ENCODE measurements around the gene ARHGAP10.

Gene ARHGAP10

GRCh38 chr4:148109216-148109615, 377.3 kb downstream of the ARHGAP10 start:
- Mint-ChIP-seq H3K9me3 (peaks cover 4% of the 10 kb centered on the region), H3K36me3 (ENCODE audit: low read depth) (no peaks in the 10 kb centered on the region), H3K4me1 (ENCODE audit: low read depth) (no peaks in the 10 kb centered on the region)

GRCh38 chr4:148110169-148110568, 378.3 kb downstream of the ARHGAP10 start:
- Mint-ChIP-seq H3K36me3 (ENCODE audit: low read depth) (no peaks in the 10 kb centered on the region), H3K9me3 (peaks cover 4% of the 10 kb centered on the region), H3K4me1 (ENCODE audit: low read depth) (no peaks in the 10 kb centered on the region), H3K4me3 (no peak overlapping the region), H3K27ac (no peak overlapping the region), H3K27me3 (ENCODE audit: low read depth) (no peaks in the 10 kb centered on the region)

More at GRCh38 chr4:148109216-148109615, 377.3 kb downstream of the ARHGAP10 start:
- Mint-ChIP-seq H3K4me3 (no peak overlapping the region), H3K27ac (no peak overlapping the region), H3K27me3 (ENCODE audit: low read depth) (no peaks in the 10 kb centered on the region)

GRCh38 chr4:148112231-148112982, 380.5 kb downstream of the ARHGAP10 start:
- H3K27ac Mint-ChIP-seq = no peak overlapping the region

GRCh38 chr4:148114436-148114835, 382.5 kb downstream of the ARHGAP10 start:
- Mint-ChIP-seq H3K4me1 (ENCODE audit: low read depth) (no peaks in the 10 kb centered on the region), H3K27ac (no peak overlapping the region), H3K27me3 (ENCODE audit: low read depth) (no peaks in the 10 kb centered on the region), H3K36me3 (ENCODE audit: low read depth) (no peaks in the 10 kb centered on the region), H3K4me3 (no peak overlapping the region), H3K9me3 (no peaks in the 10 kb centered on the region)

More at GRCh38 chr4:148112231-148112982, 380.5 kb downstream of the ARHGAP10 start:
- Mint-ChIP-seq H3K9me3 (no peaks in the 10 kb centered on the region), H3K27me3 (ENCODE audit: low read depth) (no peaks in the 10 kb centered on the region), H3K36me3 (ENCODE audit: low read depth) (no peaks in the 10 kb centered on the region), H3K4me3 (no peak overlapping the region), H3K4me1 (ENCODE audit: low read depth) (no peaks in the 10 kb centered on the region)

GRCh38 chr4:148116264-148116663, 384.4 kb downstream of the ARHGAP10 start:
- Mint-ChIP-seq H3K4me1 (ENCODE audit: low read depth) (no peaks in the 10 kb centered on the region), H3K27me3 (ENCODE audit: low read depth) (no peaks in the 10 kb centered on the region), H3K4me3 (no peak overlapping the region), H3K9me3 (no peaks in the 10 kb centered on the region), H3K36me3 (ENCODE audit: low read depth) (no peaks in the 10 kb centered on the region), H3K27ac (no peak overlapping the region)

GRCh38 chr4:148116969-148117368, 385.1 kb downstream of the ARHGAP10 start:
- no peaks in the 10 kb centered on the region for H3K4me1 Mint-ChIP-seq (ENCODE audit: low read depth)
- no peaks in the 10 kb centered on the region for H3K36me3 Mint-ChIP-seq (ENCODE audit: low read depth)
- no peak overlapping the region for H3K27ac Mint-ChIP-seq
- no peaks in the 10 kb centered on the region for H3K9me3 Mint-ChIP-seq
- H3K27me3 Mint-ChIP-seq (ENCODE audit: low read depth) = no peaks in the 10 kb centered on the region
- no peak overlapping the region for H3K4me3 Mint-ChIP-seq

DNA sequence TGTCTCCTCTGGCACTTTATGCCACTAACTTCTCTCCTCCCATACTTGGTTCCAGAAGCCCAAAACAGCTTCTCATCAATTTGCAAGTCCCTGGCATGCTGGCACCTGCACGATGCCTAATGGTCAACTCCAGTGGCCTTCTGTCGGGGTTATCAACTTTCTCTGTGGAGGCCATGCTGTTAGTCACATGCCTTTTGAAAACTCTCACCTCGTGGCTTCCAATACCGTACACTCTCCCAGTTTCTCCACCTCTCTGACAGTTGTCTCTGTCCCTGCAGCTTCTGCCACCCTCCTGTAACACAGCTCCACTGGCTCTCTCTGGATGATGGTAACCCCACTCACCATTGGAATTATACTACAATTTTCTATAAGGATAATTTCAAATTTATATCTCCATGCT, 386.3 kb downstream of the ARHGAP10 start:
- H3K27me3 Mint-ChIP-seq (ENCODE audit: low read depth) = no peaks in the 10 kb centered on the region
- no peaks in the 10 kb centered on the region for H3K4me1 Mint-ChIP-seq (ENCODE audit: low read depth)
- no peaks in the 10 kb centered on the region for H3K36me3 Mint-ChIP-seq (ENCODE audit: low read depth)
- H3K4me3 Mint-ChIP-seq = no peak overlapping the region
- H3K27ac Mint-ChIP-seq = no peak overlapping the region
- H3K9me3 Mint-ChIP-seq = peaks cover 8% of the 10 kb centered on the region

DNA sequence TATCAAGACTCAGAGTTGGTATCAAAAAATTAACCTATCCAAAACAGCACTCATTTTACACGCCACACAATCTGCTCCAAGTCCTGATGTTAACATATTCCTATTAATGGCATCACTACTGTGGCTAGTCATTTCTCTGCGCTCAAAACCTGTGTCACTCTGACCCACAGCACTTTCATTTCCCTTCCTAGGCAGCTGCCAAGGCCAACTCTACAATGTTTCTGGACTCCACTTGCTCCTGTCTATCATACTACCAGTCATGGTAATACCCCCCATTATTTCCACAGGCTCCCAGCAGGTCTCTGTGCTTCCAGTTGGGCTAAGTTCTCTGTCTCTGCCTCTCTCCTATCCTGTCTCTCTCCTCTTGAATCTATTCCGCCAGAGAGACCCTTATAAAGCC, 386.7 kb downstream of the ARHGAP10 start:
- H3K27ac Mint-ChIP-seq = no peak overlapping the region
- H3K27me3 Mint-ChIP-seq (ENCODE audit: low read depth) = no peaks in the 10 kb centered on the region
- H3K4me3 Mint-ChIP-seq = no peak overlapping the region
- H3K36me3 Mint-ChIP-seq (ENCODE audit: low read depth) = no peaks in the 10 kb centered on the region
- H3K4me1 Mint-ChIP-seq (ENCODE audit: low read depth) = no peaks in the 10 kb centered on the region
- peaks cover 13% of the 10 kb centered on the region for H3K9me3 Mint-ChIP-seq

GRCh38 chr4:148120216-148120615, 388.3 kb downstream of the ARHGAP10 start:
- Mint-ChIP-seq H3K4me3 (no peak overlapping the region), H3K27ac (no peak overlapping the region), H3K4me1 (ENCODE audit: low read depth) (no peaks in the 10 kb centered on the region), H3K9me3 (peaks cover 22% of the 10 kb centered on the region), H3K36me3 (ENCODE audit: low read depth) (no peaks in the 10 kb centered on the region), H3K27me3 (ENCODE audit: low read depth) (no peaks in the 10 kb centered on the region)

All from T-helper 1 cell treated with Interleukin-12 subunit alpha and Interleukin-12 subunit beta and Interleukin-4 antibody, amounts not matched to agents 30 μg/mL and 1 μg/mL, for 36 hours (primary cell).